AG04450 (cell line): ENCODE results near the gene PRMT3. TPM values are rescaled to one million over a fixed set of nuclear protein-coding genes. Genes with fewer than 3 reads are reported as not detected.
"Not testable (repeated sequence)": the region's sequence is repeated elsewhere in the genome, so short reads cannot be mapped to it uniquely, and the experiment has no call there.

ENCODE experiments used
- CTCF ChIA-PET: fragments of 300-600, 350-600 bp; formaldehyde crosslinking; extraction: SDS; loops from one replicate; lab custom pipeline; 2022; ENCODE audit warnings: antibody characterized with exemption, inconsistent platforms; lab: Charles Lee
- POLR2A ChIA-PET: fragments of 350-600 bp; formaldehyde crosslinking; extraction: SDS; loops from one replicate; lab custom pipeline; 2021; ENCODE audit warnings: antibody characterized with exemption, inconsistent platforms; lab: Yijun Ruan, JAX
- DNase-seq: peaks from one replicate; pipeline ENCODE4 v3.0.0-alpha.2; 2011; ENCODE audit warnings: low read depth, low spot score
- H3K27ac ChIP-seq: one replicate; pipeline ENCODE4 v1.5.1; 2012; ENCODE audit warnings: low read depth, low read length, control low read depth
- H3K27me3 ChIP-seq: one replicate; pipeline ENCODE4 v1.6.0; 2012; ENCODE audit warnings: low read length; ENCODE audit not compliant: control insufficient read depth, insufficient read depth
- H3K4me3 ChIP-seq: 2 replicates; pipeline ENCODE4 v1.5.1; 2011; ENCODE audit warnings: mild to moderate bottlenecking, low read depth, low read length, control low read depth
- H3K9me3 ChIP-seq: 2 replicates; pipeline ENCODE4 v1.5.1; 2012; ENCODE audit warnings: low read length; ENCODE audit not compliant: control insufficient read depth, insufficient read depth
- CTCF ChIP-seq: IDR thresholded peaks from 2 replicates; pipeline ENCODE4 v1.5.1; 2011; ENCODE audit warnings: low read depth, low read length, control low read depth, inconsistent platforms
- polyA plus RNA-seq: library from polyadenylated mRNA; depleted of rRNA; stranded (reverse); fragments of >200 nt; gene quantifications from 2 replicates; pipeline ENCODE4 v1.2.3, GENCODE V29; 2011; rRNA removed

Gene PRMT3
- polyA plus RNA-seq, 1 experiment = 14.8 TPM

DNA sequence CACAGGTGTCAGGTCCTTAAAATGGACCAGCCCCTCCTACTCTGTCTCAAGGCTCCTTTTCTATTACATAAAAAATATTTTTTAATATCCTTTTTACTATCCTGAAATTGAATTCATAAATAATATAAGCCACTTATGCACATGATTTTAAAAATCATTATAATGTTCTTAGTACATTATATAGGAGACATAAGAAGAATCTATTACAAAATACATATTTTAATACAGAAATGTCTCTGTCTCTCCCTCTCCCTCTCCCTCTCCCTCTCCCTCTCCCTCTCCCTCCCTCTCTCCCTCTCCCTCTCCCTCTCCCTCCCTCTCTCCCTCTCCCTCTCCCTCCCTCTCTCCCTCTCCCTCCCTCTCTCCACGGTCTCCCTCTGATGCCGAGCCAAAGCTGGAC lies 159.9 kb downstream of the PRMT3 start:
- Histone ChIP-seq H3K27me3 (no peaks in the 10 kb centered on the region), H3K4me3 (no peak overlapping the region), H3K9me3 (no peaks in the 10 kb centered on the region), H3K27ac (no peak overlapping the region)
- ChIA-PET CTCF (no interaction called here), POLR2A (no interaction called here)
- TF ChIP-seq CTCF = no peak
- no peak for DNase-seq

DNA sequence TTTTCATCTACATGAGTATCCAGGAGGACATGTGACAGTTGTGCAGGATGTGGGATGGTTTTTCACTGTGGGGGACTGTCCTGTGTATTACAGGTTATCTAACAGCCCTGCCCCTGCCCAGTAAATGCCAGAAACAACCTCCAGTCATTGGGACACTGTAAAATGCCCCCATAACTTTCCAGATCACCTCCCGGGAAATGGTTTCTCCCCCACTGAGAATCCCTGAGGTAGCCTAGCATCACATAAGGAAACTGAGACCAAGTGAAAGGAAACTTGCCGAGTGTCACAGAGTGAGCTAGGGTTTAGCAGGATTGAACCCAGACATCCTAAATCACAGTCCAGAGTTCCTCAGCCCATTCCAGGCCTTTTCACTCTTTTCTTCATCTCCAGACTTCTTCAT lies 163.6 kb downstream of the PRMT3 start:
- Histone ChIP-seq H3K27ac (no peak overlapping the region), H3K4me3 (no peak overlapping the region), H3K9me3 (no peaks in the 10 kb centered on the region), H3K27me3 (no peaks in the 10 kb centered on the region)
- ChIA-PET POLR2A (no interaction called here), CTCF (no interaction called here)
- no peak for TF ChIP-seq CTCF
- no peak for DNase-seq

DNA sequence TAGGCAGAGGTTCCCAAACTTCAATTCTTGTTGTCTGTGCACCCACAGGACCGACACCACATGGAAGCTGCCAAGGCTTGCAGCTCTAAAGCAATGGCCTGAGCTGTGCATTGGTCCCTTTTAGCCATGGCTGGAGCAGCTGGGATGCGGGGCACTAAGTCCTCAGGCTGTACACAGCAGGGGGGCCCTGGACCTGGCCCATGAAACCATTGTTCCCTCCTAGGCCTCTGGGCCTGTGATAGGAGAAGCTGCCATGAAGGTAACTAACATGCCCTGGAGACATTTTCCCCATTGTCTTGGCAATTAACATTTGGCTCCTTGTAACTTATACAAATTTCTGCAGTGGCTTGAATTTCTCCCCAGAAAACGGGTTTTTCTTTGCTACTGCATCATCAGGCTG lies 168.3 kb downstream of the PRMT3 start:
- CTCF ChIA-PET = no interaction called here
- Histone ChIP-seq H3K4me3 (no peak overlapping the region), H3K27ac (no peak overlapping the region), H3K9me3 (no peaks in the 10 kb centered on the region), H3K27me3 (no peaks in the 10 kb centered on the region)
- POLR2A ChIA-PET = no interaction called here
- TF ChIP-seq CTCF = no peak
- DNase-seq = no peak

GRCh38 chr11:20556396-20556795 lies 168.9 kb downstream of the PRMT3 start:
- H3K9me3 ChIP-seq, DNase-seq, H3K4me3 ChIP-seq, H3K27me3 ChIP-seq, H3K27ac ChIP-seq, POLR2A ChIA-PET, CTCF ChIA-PET: not testable (repeated sequence)

- POLR2A ChIA-PET = no interaction called here
- DNase-seq = no peak
- H3K27me3 ChIP-seq = no peaks in the 10 kb centered on the region
- no peak overlapping the region for H3K4me3 ChIP-seq
- no peaks in the 10 kb centered on the region for H3K9me3 ChIP-seq
- no peak overlapping the region for H3K27ac ChIP-seq
- TF ChIP-seq CTCF = no peak
- CTCF ChIA-PET = no interaction called here
These were observed 171.2 kb downstream of the PRMT3 start for GRCh38 chr11:20558741-20559140.

Other genes with a start within 250 kb of the PRMT3 start
- not detected in 2 replicates for gene DBX1, start 227.2 kb upstream of the PRMT3 start, polyA plus RNA-seq
- gene HTATIP2, start 24.0 kb upstream of the PRMT3 start, polyA plus RNA-seq = 29.2 and 39.8 TPM in 2 replicates
- not detected in 2 replicates for gene SLC6A5, start 211.9 kb downstream of the PRMT3 start, polyA plus RNA-seq